SK-N-SH treated with all-trans-retinoic acid at 6 μM for 48 hours (cell line): Measurements from ENCODE around the gene CYB561.
"Not testable (repeated sequence)": the region's sequence is repeated elsewhere in the genome, so short reads cannot be mapped to it uniquely, and the experiment has no call there.

Source experiments
- ATAC-seq: fragments of 200-7000 bp; cut with Tn5 transposase; 3 replicates; pipeline ENCODE4 v1.9.1; 2020; ENCODE audit warnings: mild to moderate bottlenecking, moderate library complexity
- ARNTL ChIP-seq: fragments of 450-650 bp; formaldehyde crosslinking; IDR thresholded peaks from 2 replicates; pipeline ENCODE4 v1.5.0; 2020; ENCODE audit warnings: low read depth, mild to moderate bottlenecking, moderate library complexity, borderline replicate concordance
- CSDC2 ChIP-seq: fragments of 250-450 bp; sonication (Bioruptor Pico); IDR thresholded peaks from 2 replicates; pipeline ENCODE4 v1.5.0; 2020; ENCODE audit warnings: mild to moderate bottlenecking, moderate library complexity
- CSRNP3 ChIP-seq: fragments of 250-450 bp; sonication (Bioruptor Pico); IDR thresholded peaks from 2 replicates; pipeline ENCODE4 v1.5.1; 2021; ENCODE audit warnings: mild to moderate bottlenecking, moderate library complexity
- ESRRG ChIP-seq: fragments of 250-450 bp; sonication (Bioruptor Pico); IDR thresholded peaks from 2 replicates; pipeline ENCODE4 v1.6.1; 2021; ENCODE audit warnings: mild to moderate bottlenecking
- GLIS3 ChIP-seq: fragments of 250-450 bp; sonication (Bioruptor Pico); IDR thresholded peaks from 2 replicates; pipeline ENCODE4 v1.5.0; 2020; ENCODE audit warnings: mild to moderate bottlenecking, moderate library complexity
- OSR1 ChIP-seq: fragments of 250-450 bp; sonication (Bioruptor Pico); IDR thresholded peaks from 2 replicates; pipeline ENCODE4 v1.8.0; 2022; ENCODE audit warnings: moderate library complexity, mild to moderate bottlenecking, inconsistent platforms
- PATZ1 ChIP-seq: fragments of 250-450 bp; sonication (Bioruptor Pico); IDR thresholded peaks from 2 replicates; pipeline ENCODE4 v1.8.0; 2020; ENCODE audit warnings: mild to moderate bottlenecking, moderate library complexity, borderline replicate concordance
- RARB ChIP-seq: fragments of 250-450 bp; sonication (Bioruptor Pico); IDR thresholded peaks from 2 replicates; pipeline ENCODE4 v1.8.0; 2021; ENCODE audit warnings: mild to moderate bottlenecking, moderate library complexity
- TCF4 ChIP-seq: fragments of 250-450 bp; sonication (Bioruptor Pico); IDR thresholded peaks from 2 replicates; pipeline ENCODE4 v1.8.0; 2021; ENCODE audit warnings: mild to moderate bottlenecking, moderate library complexity, borderline replicate concordance
- TOX ChIP-seq: fragments of 250-450 bp; sonication (Bioruptor Pico); IDR thresholded peaks from 2 replicates; pipeline ENCODE4 v1.8.0; 2021; ENCODE audit warnings: mild to moderate bottlenecking, moderate library complexity, borderline replicate concordance
- TSHZ2 ChIP-seq: fragments of 250-450 bp; sonication (Bioruptor Pico); IDR thresholded peaks from 2 replicates; pipeline ENCODE4 v1.5.0; 2020; ENCODE audit warnings: mild to moderate bottlenecking, moderate library complexity
- ZC3H10 ChIP-seq: fragments of 250-450 bp; sonication (Bioruptor Pico); IDR thresholded peaks from 2 replicates; pipeline ENCODE4 v1.5.1; 2021; ENCODE audit warnings: mild to moderate bottlenecking, moderate library complexity
- ZFP3 ChIP-seq: fragments of 250-450 bp; sonication (Bioruptor Pico); IDR thresholded peaks from 2 replicates; pipeline ENCODE4 v1.5.0; 2020; ENCODE audit warnings: mild to moderate bottlenecking, moderate library complexity
- ZNF70 ChIP-seq: fragments of 450-650 bp; formaldehyde crosslinking; IDR thresholded peaks from 2 replicates; pipeline ENCODE4 v1.5.0; 2020; ENCODE audit warnings: mild to moderate bottlenecking, moderate library complexity
- TF ChIP-seq, protein P1 (sequence below): fragments of 250-450 bp; sonication (Bioruptor Pico); IDR thresholded peaks from 2 replicates; pipeline ENCODE4 v1.8.0; 2021; ENCODE audit warnings: low read depth, mild to moderate bottlenecking, moderate library complexity, borderline replicate concordance

Gene CYB561

DNA sequence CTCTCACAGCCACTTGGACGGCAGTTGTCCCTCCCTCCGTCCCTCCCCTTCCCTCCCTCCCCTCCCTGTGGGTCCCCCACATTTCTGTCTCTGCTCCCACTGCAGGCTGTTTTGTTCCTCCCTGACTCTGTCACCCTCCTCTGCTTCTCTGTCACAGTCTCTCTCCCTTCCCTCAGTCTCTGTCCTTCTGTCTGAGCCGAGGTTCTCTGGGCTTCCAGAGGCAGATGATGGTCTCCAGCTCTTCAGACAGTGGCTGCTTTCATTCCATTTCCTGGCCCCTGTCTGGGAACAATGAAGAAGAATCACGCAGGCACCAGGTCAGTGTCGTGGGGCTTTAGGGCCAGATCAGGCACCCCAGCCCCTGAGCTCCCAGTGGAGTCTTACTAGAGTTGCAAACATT, 8.8 kb upstream of the CYB561 start (continued):
- TF ChIP-seq, protein P1, sequence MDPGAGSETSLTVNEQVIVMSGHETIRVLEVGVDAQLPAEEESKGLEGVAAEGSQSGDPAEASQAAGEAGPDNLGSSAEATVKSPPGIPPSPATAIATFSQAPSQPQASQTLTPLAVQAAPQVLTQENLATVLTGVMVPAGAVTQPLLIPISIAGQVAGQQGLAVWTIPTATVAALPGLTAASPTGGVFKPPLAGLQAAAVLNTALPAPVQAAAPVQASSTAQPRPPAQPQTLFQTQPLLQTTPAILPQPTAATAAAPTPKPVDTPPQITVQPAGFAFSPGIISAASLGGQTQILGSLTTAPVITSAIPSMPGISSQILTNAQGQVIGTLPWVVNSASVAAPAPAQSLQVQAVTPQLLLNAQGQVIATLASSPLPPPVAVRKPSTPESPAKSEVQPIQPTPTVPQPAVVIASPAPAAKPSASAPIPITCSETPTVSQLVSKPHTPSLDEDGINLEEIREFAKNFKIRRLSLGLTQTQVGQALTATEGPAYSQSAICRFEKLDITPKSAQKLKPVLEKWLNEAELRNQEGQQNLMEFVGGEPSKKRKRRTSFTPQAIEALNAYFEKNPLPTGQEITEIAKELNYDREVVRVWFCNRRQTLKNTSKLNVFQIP (CRISPR knock-in tag), result no peak

- ATAC-seq, result not testable (repeated sequence)
These were observed 8.3 kb upstream of the CYB561 start for GRCh38 chr17:63454357-63454756.

DNA sequence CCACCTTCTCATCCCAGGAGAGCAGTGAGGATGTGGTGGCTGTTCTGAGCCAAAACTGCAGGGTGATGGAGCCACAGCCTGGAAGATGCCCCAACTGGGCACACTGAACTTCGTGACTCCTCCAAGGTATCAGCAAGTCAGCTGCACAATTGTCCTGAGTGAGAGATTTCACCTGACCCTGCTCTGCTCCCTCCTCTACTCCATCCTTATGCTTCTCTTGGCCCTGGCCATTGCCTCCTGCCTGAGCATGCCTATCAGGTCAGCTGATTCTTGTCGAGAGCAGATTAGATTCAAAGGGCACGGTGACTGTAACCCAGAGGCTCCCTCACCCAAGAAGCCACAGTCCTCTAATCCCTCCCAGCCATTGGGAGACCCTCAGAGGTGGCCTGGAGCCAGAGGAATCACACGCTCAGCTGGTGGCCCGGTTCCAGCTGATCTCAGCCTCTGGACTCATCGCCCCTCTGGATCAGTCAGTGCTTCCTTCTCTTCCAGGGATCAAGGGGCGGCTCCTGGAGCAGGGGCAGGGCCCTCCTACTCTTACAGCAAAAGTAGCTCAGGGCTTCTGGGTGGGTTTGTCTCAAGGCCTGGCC, 7.0 kb upstream of the CYB561 start:
- no peak for TF ChIP-seq ZC3H10 (CRISPR knock-in tag)
- no peak for TF ChIP-seq TSHZ2
- TF ChIP-seq CSDC2 (CRISPR knock-in tag), result no peak
- no peak for ATAC-seq

DNA sequence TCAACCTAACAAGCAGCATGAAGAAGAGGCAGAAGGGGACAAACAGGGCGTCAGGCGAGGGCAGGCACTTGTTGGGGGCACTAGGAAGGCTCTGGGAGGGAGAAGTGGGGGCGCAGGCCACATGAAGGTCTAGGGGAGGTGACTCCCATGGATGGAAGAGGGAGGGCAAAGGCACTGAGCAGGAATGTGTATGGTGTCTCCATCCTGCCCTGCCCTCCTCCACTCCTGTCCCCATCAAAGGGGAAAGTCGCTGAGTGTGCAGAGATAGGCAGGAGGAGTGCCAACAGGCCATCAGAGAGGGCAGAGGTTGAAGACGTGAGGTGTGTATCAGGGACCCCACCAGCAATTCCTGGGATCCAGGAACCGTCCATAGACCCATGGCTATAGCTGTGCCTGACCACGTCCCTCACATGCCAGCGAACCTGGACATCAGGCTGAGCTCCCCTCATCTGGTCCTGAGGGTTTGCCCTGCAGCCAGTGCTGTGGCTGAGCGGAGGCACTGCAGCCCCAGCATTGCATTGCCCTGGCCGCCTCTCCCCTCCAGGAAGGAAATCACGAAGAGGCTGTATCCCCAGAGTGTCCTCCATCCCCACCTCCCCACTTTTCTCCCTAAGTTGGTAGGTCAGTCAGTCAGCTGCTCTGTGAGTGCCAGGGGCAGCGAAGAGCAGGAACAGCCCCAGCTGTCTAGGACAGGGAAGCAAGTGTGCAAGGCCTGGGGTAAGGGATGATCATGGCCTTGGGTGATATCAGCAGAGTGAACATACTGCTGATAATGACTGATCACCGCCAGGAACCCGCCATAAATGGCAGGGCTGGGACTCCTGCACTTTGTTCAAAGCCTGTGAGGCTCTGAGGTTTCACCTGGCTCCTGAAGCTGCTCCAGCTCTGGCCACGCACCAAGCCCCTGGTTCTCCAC, 6.2 kb upstream of the CYB561 start:
- TF ChIP-seq OSR1 (CRISPR knock-in tag) (no peak), TOX (CRISPR knock-in tag) (no peak)
- ATAC-seq, result no peak

GRCh38 chr17:63451150-63451549, 5.0 kb upstream of the CYB561 start:
- TF ChIP-seq ESRRG (CRISPR knock-in tag) (no peak), TCF4 (CRISPR knock-in tag) (no peak), ARNTL (CRISPR knock-in tag) (no peak), PATZ1 (no peak)
- ATAC-seq, result no peak

DNA sequence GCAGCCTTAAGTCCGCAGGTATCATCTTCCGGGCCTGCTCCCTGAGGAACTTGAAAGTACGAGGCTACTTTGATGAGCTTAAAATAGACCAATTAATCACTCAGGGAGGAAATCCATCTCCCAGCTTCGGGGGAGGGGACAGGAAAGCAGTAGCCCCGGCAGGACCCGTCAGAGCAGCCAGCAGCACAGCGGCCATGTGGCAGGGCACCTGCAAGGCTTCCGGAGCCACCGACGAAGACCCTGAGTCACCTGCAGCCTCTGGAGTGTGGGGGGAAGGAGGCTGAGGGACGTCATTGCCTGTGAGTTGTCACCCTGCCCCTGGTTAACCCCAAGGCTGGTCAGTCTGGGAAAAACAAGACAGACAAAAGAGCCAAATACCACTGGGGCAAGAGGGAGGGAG, 4.4 kb upstream of the CYB561 start:
- ATAC-seq, result no peak
- no peak for TF ChIP-seq ESRRG (CRISPR knock-in tag)
- no peak for TF ChIP-seq RARB
- no peak for TF ChIP-seq ZFP3 (CRISPR knock-in tag)
- TF ChIP-seq OSR1 (CRISPR knock-in tag), result no peak
- TF ChIP-seq TCF4 (CRISPR knock-in tag), result no peak

- no peak for ATAC-seq
- no peak for TF ChIP-seq ZC3H10 (CRISPR knock-in tag)
- no peak for TF ChIP-seq OSR1 (CRISPR knock-in tag)
- TF ChIP-seq PATZ1, result no peak
- TF ChIP-seq TSHZ2, result no peak
- no peak for TF ChIP-seq GLIS3
- no peak for TF ChIP-seq ARNTL (CRISPR knock-in tag)
- no peak for TF ChIP-seq TOX (CRISPR knock-in tag)
- TF ChIP-seq CSRNP3 (CRISPR knock-in tag), result no peak
- no peak for TF ChIP-seq ESRRG (CRISPR knock-in tag)
- no peak for TF ChIP-seq ZNF70 (CRISPR knock-in tag)
- no peak for TF ChIP-seq ZFP3 (CRISPR knock-in tag)
These were observed 2.5 kb upstream of the CYB561 start for GRCh38 chr17:63448655-63449054.
